Activated CD8-positive, alpha-beta memory T cell treated with anti-CD3 and anti-CD28 coated beads, Interleukin-2, amount 50 U/mL, for 1 hour (primary cell): ENCODE measurements around the gene CPXM1.

Source experiments
- DNase-seq: peaks from one replicate; pipeline ENCODE4 v3.0.0-alpha.2; 2020; ENCODE audit errors: extremely low read depth

Gene CPXM1

GRCh38 chr20:2748551-2749342 lies 51.7 kb downstream of the CPXM1 start:
- DNase-seq: no peak

- no peak for DNase-seq
Measured at GRCh38 chr20:2747676-2748235, 52.7 kb downstream of the CPXM1 start.

GRCh38 chr20:2746636-2747265 lies 53.7 kb downstream of the CPXM1 start:
- DNase-seq: no peak

- DNase-seq: no peak
Measured at GRCh38 chr20:2745936-2746635, 54.3 kb downstream of the CPXM1 start.

- no peak for DNase-seq
Measured at GRCh38 chr20:2745060-2745910, 55.1 kb downstream of the CPXM1 start.
